HCT116 (cell line): ENCODE data around the gene PREX1. TPM values are rescaled to one million over a fixed set of nuclear protein-coding genes. Genes with fewer than 3 reads are reported as not detected.

Source experiments
- ATAC-seq: fragments of 200-7000 bp; cut with Tn5 transposase; 2 replicates; pipeline ENCODE4 v1.9.1; 2020; ENCODE audit warnings: mild to moderate bottlenecking, moderate library complexity
- BruUV-seq: library from RNA; stranded (reverse); fragments of 400-500 nt; replicated peaks from 2 replicates; lab custom pipeline; 2021; lab: Mats Ljungman, UMichigan
- CTCF ChIA-PET: fragments of 300-600 bp; sonication (Branson Sonifier 250); formaldehyde crosslinking; loops from one replicate; lab custom pipeline; 2021; ENCODE audit warnings: antibody characterized with exemption; lab: Charles Lee
- POLR2A ChIA-PET: fragments of 300-600, 350-600 bp; sonication (Branson Sonifier 250); formaldehyde crosslinking; loops from one replicate; lab custom pipeline; 2021; ENCODE audit warnings: antibody characterized with exemption; lab: Charles Lee
- RAD21 ChIA-PET, 2 experiments: fragments of 300-600 bp; sonication (Branson Sonifier 250); formaldehyde crosslinking; loops; one replicate each; lab custom pipeline; 2023; ENCODE audit warnings: low total read pairs in 2 of 2; ENCODE audit not compliant: uncharacterized antibody in 2 of 2, unreplicated experiment in 2 of 2, low non-redundant PET in 1 of 2; lab: Charles Lee
- DNase-seq: peaks from one replicate; pipeline ENCODE4 v3.0.0-alpha.2; 2010; ENCODE audit warnings: low read depth, low spot score
- H2AFZ ChIP-seq: fragments of 200-600 bp; shearing (Covaris generic), sonication (generic); 2 replicates; pipeline ENCODE4 v1.6.1; 2017; ENCODE audit warnings: low read depth, mixed run types, mixed read lengths, antibody characterized with exemption, low read length; ENCODE audit not compliant: poor library complexity, severe bottlenecking
- H3K27ac ChIP-seq: 2 replicates; pipeline ENCODE4 v1.5.1; 2012; ENCODE audit warnings: low read depth, low read length
- H3K27me3 ChIP-seq: fragments of 200-600 bp; sonication (generic); 2 replicates; pipeline ENCODE4 v1.6.1; 2016; ENCODE audit warnings: mixed run types, low read length, mixed read lengths; ENCODE audit not compliant: insufficient read depth
- H3K36me3 ChIP-seq, 2 experiments: fragments of 200-500 bp in 1 of 2; fragments of 200-600 bp in 1 of 2; sonication (Bioruptor generic) in 1 of 2; sonication (generic) in 1 of 2; 2 replicates each; pipeline versions ENCODE4 v1.5.1 to v1.6.1; 2014 to 2016; ENCODE audit warnings: low read length in 2 of 2, inconsistent platforms in 1 of 2, mixed read lengths in 1 of 2, mixed run types in 1 of 2; ENCODE audit not compliant: insufficient read depth in 2 of 2, control insufficient read depth in 1 of 2
- H3K4me1 ChIP-seq, 2 experiments: fragments of 200-600 bp in 1 of 2; sonication (generic) in 1 of 2; 2 replicates each; pipeline versions ENCODE4 v1.5.1 to v1.6.1; 2012 to 2017; ENCODE audit warnings: low read length in 2 of 2, inconsistent platforms in 1 of 2, mild to moderate bottlenecking in 1 of 2, mixed read lengths in 1 of 2, mixed run types in 1 of 2, moderate library complexity in 1 of 2; ENCODE audit not compliant: insufficient read depth in 2 of 2, control insufficient read depth in 1 of 2
- H3K4me2 ChIP-seq: fragments of 200-600 bp; sonication (generic); 2 replicates; pipeline ENCODE4 v1.6.1; 2017; ENCODE audit warnings: mixed run types, low read length, mixed read lengths
- H3K4me3 ChIP-seq, 2 experiments: fragments of 200-600 bp in 1 of 2; sonication (generic) in 1 of 2; replicated peaks in 1 of 2; 2 replicates each; pipeline ENCODE4 v1.5.1; 2011 to 2016; ENCODE audit warnings: low read length in 2 of 2, control low read depth in 1 of 2, low read depth in 1 of 2, mild to moderate bottlenecking in 1 of 2, mixed read lengths in 1 of 2, mixed run types in 1 of 2
- H3K79me2 ChIP-seq: fragments of 200-600 bp; sonication (generic); 2 replicates; pipeline ENCODE4 v1.6.1; 2017; ENCODE audit warnings: mild to moderate bottlenecking, mixed run types, low read length, moderate library complexity, mixed read lengths; ENCODE audit not compliant: insufficient read depth
- H3K9ac ChIP-seq: fragments of 200-600 bp; sonication (generic); 2 replicates; pipeline ENCODE4 v1.6.1; 2016; ENCODE audit warnings: low read length, mixed read lengths
- H3K9me2 ChIP-seq: fragments of 200-600 bp; sonication (generic), shearing (Covaris generic); 2 replicates; pipeline ENCODE4 v1.6.1; 2017; ENCODE audit warnings: mixed run types, mild to moderate bottlenecking, moderate library complexity; ENCODE audit not compliant: insufficient read depth
- H3K9me3 ChIP-seq, 2 experiments: fragments of 200-500 bp in 1 of 2; fragments of 200-600 bp in 1 of 2; sonication (Bioruptor generic) in 1 of 2; sonication (generic) in 1 of 2; 2 replicates each; pipeline ENCODE4 v1.6.1; 2014 to 2017; ENCODE audit warnings: low read length in 2 of 2, mixed read lengths in 2 of 2, inconsistent platforms in 1 of 2, low read depth in 1 of 2, mild to moderate bottlenecking in 1 of 2, mixed run types in 1 of 2, moderate library complexity in 1 of 2; ENCODE audit not compliant: control insufficient read depth in 1 of 2, insufficient read depth in 1 of 2
- H4K20me1 ChIP-seq: fragments of 200-600 bp; sonication (generic), shearing (Covaris generic); 2 replicates; pipeline ENCODE4 v1.6.1; 2017; ENCODE audit warnings: mixed run types, mild to moderate bottlenecking, moderate library complexity; ENCODE audit not compliant: insufficient read depth
- CEBPB ChIP-seq: IDR thresholded peaks from 2 replicates; pipeline ENCODE4 v1.6.1; 2012; ENCODE audit warnings: low read depth
- EZH2phosphoT487 ChIP-seq: fragments of 200-600 bp; IDR thresholded peaks from 2 replicates; pipeline ENCODE4 v1.6.1; 2018; ENCODE audit warnings: antibody characterized with exemption, borderline replicate concordance
- JUND ChIP-seq: IDR thresholded peaks from 2 replicates; pipeline ENCODE4 v1.6.1; 2012
- POLR2A ChIP-seq: IDR thresholded peaks from 2 replicates; pipeline ENCODE4 v1.7.0; 2011; ENCODE audit warnings: borderline replicate concordance; ENCODE audit not compliant: insufficient read depth, insufficient read length; ENCODE audit errors: extremely low read depth
- POLR2AphosphoS5 ChIP-seq: IDR thresholded peaks from 2 replicates; pipeline ENCODE4 v1.6.1; 2011; ENCODE audit warnings: mild to moderate bottlenecking, low read depth, low read length, moderate library complexity
- SP1 ChIP-seq: IDR thresholded peaks from 2 replicates; pipeline ENCODE4 v1.6.1; 2012; ENCODE audit warnings: low read depth
- ZBTB33 ChIP-seq: IDR thresholded peaks from 2 replicates; pipeline ENCODE4 v1.6.1; 2011; ENCODE audit warnings: mild to moderate bottlenecking, low read length, moderate library complexity; ENCODE audit not compliant: insufficient replicate concordance; ENCODE audit errors: extremely low read depth
- intact Hi-C: fragments of 100-400 bp; cut with micrococcal nuclease; formaldehyde crosslinking; loops from 2 replicates; pipeline ENCODE4 v1.10.0; 2022
- total RNA-seq: library from RNA; stranded (reverse); gene quantifications from one replicate; pipeline ENCODE4 v1.2.1, GENCODE V29; 2021; ENCODE audit not compliant: unreplicated experiment
- TF ChIP-seq, protein P1 (sequence below): IDR thresholded peaks from 2 replicates; pipeline ENCODE4 v1.6.1; 2012

PREX1 gene
- total RNA-seq, 1 experiment from 2014 or later, result 6.1 TPM

DNA sequence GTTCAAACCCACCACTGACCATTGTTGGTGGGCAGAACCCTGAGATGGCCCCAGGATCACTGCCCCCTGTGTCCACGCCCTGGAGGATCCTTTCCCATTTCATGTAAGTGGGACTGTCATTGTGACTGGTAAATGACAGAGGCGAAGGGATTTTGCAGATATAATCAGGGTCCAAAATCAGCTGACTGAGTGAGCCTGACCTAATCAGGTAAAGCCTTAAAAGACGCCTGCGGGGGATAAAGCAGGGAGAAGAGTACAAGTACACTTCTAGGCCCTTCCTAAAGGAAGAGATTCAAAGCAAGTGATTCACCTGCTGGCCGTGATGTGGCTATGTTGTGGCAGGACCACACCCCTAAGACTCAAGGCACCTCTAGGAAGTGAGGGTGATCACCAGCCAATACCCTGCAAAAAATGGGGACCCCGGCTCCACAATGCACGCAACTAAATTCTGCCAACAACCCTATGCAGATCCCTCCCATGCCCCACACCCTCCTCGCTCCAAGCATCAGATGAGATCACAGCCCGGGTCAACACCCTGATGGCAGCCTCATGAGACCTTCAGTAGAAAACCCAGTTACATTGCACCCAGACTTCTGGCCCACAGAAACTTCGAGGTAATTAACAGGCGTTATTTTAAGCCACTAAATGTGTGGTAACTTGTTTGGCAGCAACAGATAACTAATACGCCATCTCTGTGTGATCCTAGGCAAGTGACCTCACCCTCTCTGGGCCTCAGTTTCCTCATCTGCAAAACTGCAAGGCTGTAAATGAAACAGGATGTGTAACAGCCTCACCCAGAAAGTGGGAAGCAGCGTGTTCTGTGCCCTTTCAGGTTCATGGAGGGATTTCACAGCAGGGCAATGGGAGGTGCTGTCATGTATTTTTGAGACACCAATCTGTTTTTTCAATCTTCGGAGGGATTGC, 11.3 kb downstream of the PREX1 start:
- Histone ChIP-seq H3K9ac (no peak overlapping the region), H3K4me3 (no peak overlapping the region), H4K20me1 (no peaks in the 10 kb centered on the region), H3K4me2 (no peak overlapping the region), H3K27ac (no peak overlapping the region), H3K9me2 (no peaks in the 10 kb centered on the region), H3K27me3 (no peaks in the 10 kb centered on the region), H3K9me3 (no peaks in the 10 kb centered on the region), H3K4me1 (no peaks in the 10 kb centered on the region), H3K36me3 (no peaks in the 10 kb centered on the region), H3K79me2 (no peaks in the 10 kb centered on the region), H2AFZ (no peak overlapping the region)
- intact Hi-C loops, result no loop called here
- DNase-seq, result no peak
- ChIA-PET POLR2A (no interaction called here), RAD21 (no interaction called here), CTCF (interaction anchor here (1.3 kb wide), 1 partner anchor 159 kb away, joined by 3 read pairs; no protein-coding TSS in a partner anchor)
- TF ChIP-seq SP1 (no peak), CEBPB (no peak), POLR2AphosphoS5 (no peak), EZH2phosphoT487 (no peak), JUND (no peak), POLR2A (no peak), ZBTB33 (no peak)
- TF ChIP-seq, protein P1, sequence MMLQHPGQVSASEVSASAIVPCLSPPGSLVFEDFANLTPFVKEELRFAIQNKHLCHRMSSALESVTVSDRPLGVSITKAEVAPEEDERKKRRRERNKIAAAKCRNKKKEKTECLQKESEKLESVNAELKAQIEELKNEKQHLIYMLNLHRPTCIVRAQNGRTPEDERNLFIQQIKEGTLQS, result no peak
- BruUV-seq, result no TSS peak
- ATAC-seq, result no peak
